ENCODE data around the gene RFX3.

RFX3 gene

GRCh38 chr9:3346549-3346948, 179.3 kb downstream of the RFX3 start (continued):
- no peak for TF ChIP-seq ZNF157 (tag by site-specific recombination; IDR thresholded peaks at IDR 0.05)
- no peak for TF ChIP-seq ATF2 (tag by site-specific recombination; IDR thresholded peaks at IDR 0.05; ENCODE audit: low read depth)

GRCh38 chr9:3343671-3344070, 182.1 kb downstream of the RFX3 start:
- CTCF ChIA-PET: interaction anchor here (1.0 kb wide), 1 partner anchor 11 kb away, joined by 3 read pairs; no protein-coding TSS in a partner anchor

More at GRCh38 chr9:3343671-3344070, 182.1 kb downstream of the RFX3 start:
- no peaks in the 10 kb centered on the region for H3K4me1 ChIP-seq (ENCODE audit: control insufficient read depth, insufficient read depth, low read length)
- TF ChIP-seq MEIS1 (CRISPR knock-in tag; IDR thresholded peaks at IDR 0.05; ENCODE audit: borderline replicate concordance) (no peak), ZNF133 (tag by site-specific recombination; IDR thresholded peaks at IDR 0.05) (no peak), ZNF184 (tag by site-specific recombination; IDR thresholded peaks at IDR 0.05) (no peak), HOXC10 (CRISPR knock-in tag; IDR thresholded peaks at IDR 0.05) (no peak), TCF7L2 (IDR thresholded peaks at IDR 0.05; ENCODE audit: borderline replicate concordance, low read depth, low read length) (no peak), ZFP41 (tag by site-specific recombination; IDR thresholded peaks at IDR 0.05; ENCODE audit: borderline replicate concordance) (no peak), ZNF792 (tag by site-specific recombination; IDR thresholded peaks at IDR 0.05) (no peak), ZIC2 (tag by site-specific recombination; IDR thresholded peaks at IDR 0.05) (no peak), HOXA7 (CRISPR knock-in tag; IDR thresholded peaks at IDR 0.05; ENCODE audit: borderline replicate concordance) (no peak), ZNF76 (tag by site-specific recombination; IDR thresholded peaks at IDR 0.05; ENCODE audit: borderline replicate concordance, low read depth) (no peak), ZNF132 (tag by site-specific recombination; IDR thresholded peaks at IDR 0.05; ENCODE audit: borderline replicate concordance) (no peak), ZNF114 (tag by site-specific recombination; IDR thresholded peaks at IDR 0.05) (no peak), PATZ1 (tag by site-specific recombination; IDR thresholded peaks at IDR 0.05) (no peak), MZF1 (tag by site-specific recombination; IDR thresholded peaks at IDR 0.05; ENCODE audit: borderline replicate concordance) (no peak), ZNF274 (IDR thresholded peaks at IDR 0.05; ENCODE audit: low read length) (no peak), ZNF274 (tag by site-specific recombination; IDR thresholded peaks at IDR 0.05; ENCODE audit: borderline replicate concordance) (no peak)
- TF ChIP-seq, protein P1, sequence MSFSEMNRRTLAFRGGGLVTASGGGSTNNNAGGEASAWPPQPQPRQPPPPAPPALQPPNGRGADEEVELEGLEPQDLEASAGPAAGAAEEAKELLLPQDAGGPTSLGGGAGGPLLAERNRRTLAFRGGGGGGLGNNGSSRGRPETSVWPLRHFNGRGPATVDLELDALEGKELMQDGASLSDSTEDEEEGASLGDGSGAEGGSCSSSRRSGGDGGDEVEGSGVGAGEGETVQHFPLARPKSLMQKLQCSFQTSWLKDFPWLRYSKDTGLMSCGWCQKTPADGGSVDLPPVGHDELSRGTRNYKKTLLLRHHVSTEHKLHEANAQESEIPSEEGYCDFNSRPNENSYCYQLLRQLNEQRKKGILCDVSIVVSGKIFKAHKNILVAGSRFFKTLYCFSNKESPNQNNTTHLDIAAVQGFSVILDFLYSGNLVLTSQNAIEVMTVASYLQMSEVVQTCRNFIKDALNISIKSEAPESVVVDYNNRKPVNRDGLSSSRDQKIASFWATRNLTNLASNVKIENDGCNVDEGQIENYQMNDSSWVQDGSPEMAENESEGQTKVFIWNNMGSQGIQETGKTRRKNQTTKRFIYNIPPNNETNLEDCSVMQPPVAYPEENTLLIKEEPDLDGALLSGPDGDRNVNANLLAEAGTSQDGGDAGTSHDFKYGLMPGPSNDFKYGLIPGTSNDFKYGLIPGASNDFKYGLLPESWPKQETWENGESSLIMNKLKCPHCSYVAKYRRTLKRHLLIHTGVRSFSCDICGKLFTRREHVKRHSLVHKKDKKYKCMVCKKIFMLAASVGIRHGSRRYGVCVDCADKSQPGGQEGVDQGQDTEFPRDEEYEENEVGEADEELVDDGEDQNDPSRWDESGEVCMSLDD (tag by site-specific recombination; IDR thresholded peaks at IDR 0.05): no peak
- TF ChIP-seq, protein P2, sequence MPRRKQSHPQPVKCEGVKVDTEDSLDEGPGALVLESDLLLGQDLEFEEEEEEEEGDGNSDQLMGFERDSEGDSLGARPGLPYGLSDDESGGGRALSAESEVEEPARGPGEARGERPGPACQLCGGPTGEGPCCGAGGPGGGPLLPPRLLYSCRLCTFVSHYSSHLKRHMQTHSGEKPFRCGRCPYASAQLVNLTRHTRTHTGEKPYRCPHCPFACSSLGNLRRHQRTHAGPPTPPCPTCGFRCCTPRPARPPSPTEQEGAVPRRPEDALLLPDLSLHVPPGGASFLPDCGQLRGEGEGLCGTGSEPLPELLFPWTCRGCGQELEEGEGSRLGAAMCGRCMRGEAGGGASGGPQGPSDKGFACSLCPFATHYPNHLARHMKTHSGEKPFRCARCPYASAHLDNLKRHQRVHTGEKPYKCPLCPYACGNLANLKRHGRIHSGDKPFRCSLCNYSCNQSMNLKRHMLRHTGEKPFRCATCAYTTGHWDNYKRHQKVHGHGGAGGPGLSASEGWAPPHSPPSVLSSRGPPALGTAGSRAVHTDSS (tag by site-specific recombination; IDR thresholded peaks at IDR 0.05): no peak
- TF ChIP-seq, protein P3, sequence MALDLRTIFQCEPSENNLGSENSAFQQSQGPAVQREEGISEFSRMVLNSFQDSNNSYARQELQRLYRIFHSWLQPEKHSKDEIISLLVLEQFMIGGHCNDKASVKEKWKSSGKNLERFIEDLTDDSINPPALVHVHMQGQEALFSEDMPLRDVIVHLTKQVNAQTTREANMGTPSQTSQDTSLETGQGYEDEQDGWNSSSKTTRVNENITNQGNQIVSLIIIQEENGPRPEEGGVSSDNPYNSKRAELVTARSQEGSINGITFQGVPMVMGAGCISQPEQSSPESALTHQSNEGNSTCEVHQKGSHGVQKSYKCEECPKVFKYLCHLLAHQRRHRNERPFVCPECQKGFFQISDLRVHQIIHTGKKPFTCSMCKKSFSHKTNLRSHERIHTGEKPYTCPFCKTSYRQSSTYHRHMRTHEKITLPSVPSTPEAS (tag by site-specific recombination; IDR thresholded peaks at IDR 0.05): no peak
- POLR2A ChIA-PET: no interaction called here
- H3K9me3 ChIP-seq (ENCODE audit: control insufficient read depth, insufficient read depth, low read depth, low read length): no peaks in the 10 kb centered on the region
- no peaks in the 10 kb centered on the region for H3K36me3 ChIP-seq (ENCODE audit: control insufficient read depth in 2 of 2, insufficient read depth in 1 of 2, low read length in 2 of 2)
- no peak overlapping the region for H3K4me3 ChIP-seq (ENCODE audit: low read depth, low read length)
- no peak overlapping the region for H3K27ac ChIP-seq (ENCODE audit: extremely low read depth, low read depth, low read length)
